IPS DF 6.9 (cell line): ENCODE measurements around the gene KRT10.

Experiments
- DNase-seq: peaks from one replicate; pipeline ENCODE4 v3.0.0-alpha.2; 2013; ENCODE audit warnings: low read depth, low spot score
- H3K27ac ChIP-seq: one replicate; pipeline ENCODE4 v1.5.1; 2013; ENCODE audit warnings: low read length, control low read depth
- H3K27me3 ChIP-seq: 2 replicates; pipeline ENCODE4 v1.6.1; 2013; ENCODE audit warnings: mild to moderate bottlenecking, low read length; ENCODE audit not compliant: control insufficient read depth, insufficient read depth
- H3K36me3 ChIP-seq: 2 replicates; pipeline ENCODE4 v1.6.1; 2013; ENCODE audit warnings: low read length; ENCODE audit not compliant: control insufficient read depth, insufficient read depth
- H3K4me1 ChIP-seq: 2 replicates; pipeline ENCODE4 v1.6.1; 2013; ENCODE audit warnings: low read length; ENCODE audit not compliant: control insufficient read depth, insufficient read depth
- H3K4me3 ChIP-seq: 2 replicates; pipeline ENCODE4 v1.5.1; 2013; ENCODE audit warnings: mild to moderate bottlenecking, low read length
- H3K9me3 ChIP-seq: 2 replicates; pipeline ENCODE4 v1.6.1; 2013; ENCODE audit warnings: low read length, inconsistent platforms; ENCODE audit not compliant: control insufficient read depth, insufficient read depth
- WGBS: extraction: QIAGEN DNeasy Blood & Tissue Kit; methylation state at CpG from one replicate; pipeline ENCODE4 v1.1.7; 2013; ENCODE audit warnings: mixed read lengths, missing lambda C conversion rate; ENCODE audit not compliant: insufficient read length, insufficient coverage; 5-methylcytosine and 5-hydroxymethylcytosine counted together

The KRT10 gene

DNA sequence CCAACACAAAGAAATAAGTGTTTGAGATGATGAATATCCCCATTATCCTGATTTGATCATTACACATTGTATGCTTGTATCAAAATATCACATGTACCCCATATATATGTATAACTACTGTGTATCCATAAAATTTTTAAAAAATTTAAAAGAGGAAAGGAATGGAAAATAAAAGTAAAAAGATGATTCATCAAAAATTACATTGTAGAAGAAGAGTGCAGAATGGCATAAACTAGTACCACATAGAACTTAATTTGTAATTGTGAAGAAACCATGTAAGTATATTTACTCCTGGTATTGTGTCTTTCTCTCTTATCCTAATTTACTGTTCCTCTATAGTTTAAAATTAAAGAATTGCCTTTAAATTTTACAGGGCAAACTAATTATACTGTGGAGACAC, 11.5 kb upstream of the KRT10 start:
- no peak for DNase-seq
- Histone ChIP-seq H3K4me3 (no peak overlapping the region), H3K27ac (no peak overlapping the region), H3K36me3 (no peaks in the 10 kb centered on the region), H3K27me3 (no peaks in the 10 kb centered on the region), H3K4me1 (no peaks in the 10 kb centered on the region), H3K9me3 (no peaks in the 10 kb centered on the region)

DNA sequence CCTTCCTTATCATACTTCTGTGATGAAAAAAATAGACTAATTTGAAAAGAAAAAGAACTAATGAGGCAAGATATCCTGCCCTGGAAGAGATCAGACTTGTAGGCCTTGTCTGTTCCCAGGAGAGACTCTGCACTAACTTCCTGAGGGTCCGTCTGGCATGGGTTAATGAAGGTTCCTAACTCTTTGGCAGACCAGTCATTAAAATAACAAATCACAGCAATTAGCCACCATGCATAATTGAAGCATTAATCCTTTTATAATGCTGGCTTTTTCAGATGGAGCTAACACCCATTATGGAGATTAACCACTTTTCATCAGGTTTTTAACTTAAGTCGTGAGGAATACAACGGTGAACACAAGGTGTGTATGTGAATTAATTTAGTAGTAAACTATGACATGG, 10.4 kb upstream of the KRT10 start:
- no peaks in the 10 kb centered on the region for H3K27me3 ChIP-seq
- H3K36me3 ChIP-seq, result no peaks in the 10 kb centered on the region
- no peak for DNase-seq
- no peak overlapping the region for H3K27ac ChIP-seq
- H3K4me1 ChIP-seq, result no peaks in the 10 kb centered on the region
- H3K9me3 ChIP-seq, result no peaks in the 10 kb centered on the region
- H3K4me3 ChIP-seq, result no peak overlapping the region
- whole genome bisulfite sequencing, result no CpG with 5 or more reads among the region's 3 CpGs

DNA sequence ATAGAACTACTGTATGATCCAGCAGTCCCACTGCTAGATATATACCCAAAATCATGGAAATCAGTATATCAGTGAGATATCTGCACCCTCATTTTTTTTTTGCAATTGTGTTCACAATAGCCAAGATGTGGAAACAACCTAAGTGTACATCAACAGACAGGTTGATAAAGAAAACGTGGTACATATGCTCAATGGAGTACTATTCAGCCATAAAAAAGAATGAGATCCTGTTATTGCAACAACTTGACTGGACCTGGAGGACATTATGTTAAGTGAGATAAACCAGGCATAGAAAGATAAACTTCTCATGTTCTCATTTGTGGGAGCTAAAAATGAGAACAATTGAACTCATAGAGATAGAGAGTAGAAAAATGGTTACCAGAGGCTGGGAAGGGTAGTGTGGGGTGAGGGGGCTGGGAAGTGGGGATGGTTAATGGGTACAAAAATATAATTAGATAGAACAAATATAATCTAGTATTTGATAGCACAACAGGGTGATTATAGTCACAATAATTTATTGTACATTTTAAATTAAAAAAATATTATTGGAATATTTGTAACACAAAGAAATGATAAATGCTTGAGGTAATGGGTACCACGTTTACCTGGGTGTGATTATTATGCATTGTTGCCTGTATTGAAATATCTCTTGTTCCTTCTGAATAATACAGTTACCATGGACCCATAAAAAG, 7.8 kb upstream of the KRT10 start:
- no peak overlapping the region for H3K27ac ChIP-seq
- WGBS, result no CpG with 5 or more reads among the region's 2 CpGs
- H3K27me3 ChIP-seq, result no peaks in the 10 kb centered on the region

DNA sequence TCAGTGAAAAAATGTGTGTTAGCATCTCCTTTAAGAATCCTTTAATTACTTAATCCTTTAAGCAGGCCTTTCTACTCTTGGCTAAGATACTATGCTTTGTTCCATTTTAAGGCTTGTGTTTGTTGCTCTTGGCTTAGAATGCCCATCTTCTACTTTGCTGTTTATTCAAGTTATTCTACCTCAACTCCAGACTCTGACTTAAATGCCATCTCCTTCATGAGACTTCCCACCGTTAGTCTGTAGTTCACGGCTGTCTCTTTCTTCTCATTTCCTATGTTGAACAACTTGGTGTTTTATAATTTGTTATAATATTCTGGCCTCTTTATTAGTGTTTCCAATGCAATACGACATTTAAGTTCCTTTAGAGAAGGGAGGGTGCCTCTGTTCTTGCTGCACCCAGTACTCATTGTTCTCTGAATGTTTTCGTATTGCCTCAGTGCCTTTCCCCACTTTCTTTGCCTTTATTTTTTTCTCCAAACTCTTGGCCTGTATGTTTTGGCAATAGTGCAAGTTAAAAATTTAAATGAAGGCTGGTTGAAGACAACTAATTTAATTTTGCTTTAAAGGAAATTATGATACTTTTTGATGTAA, 6.1 kb upstream of the KRT10 start:
- Histone ChIP-seq H3K4me3 (no peak overlapping the region), H3K9me3 (no peaks in the 10 kb centered on the region), H3K27ac (no peak overlapping the region), H3K27me3 (no peaks in the 10 kb centered on the region), H3K4me1 (no peaks in the 10 kb centered on the region), H3K36me3 (no peaks in the 10 kb centered on the region)
- WGBS, result no CpG with 5 or more reads among the region's 4 CpGs
- no peak for DNase-seq

More for the DNA sequence above, 7.8 kb upstream of the KRT10 start:
- Histone ChIP-seq H3K36me3 (no peaks in the 10 kb centered on the region), H3K9me3 (no peaks in the 10 kb centered on the region), H3K4me3 (no peak overlapping the region), H3K4me1 (no peaks in the 10 kb centered on the region)
- no peak for DNase-seq

DNA sequence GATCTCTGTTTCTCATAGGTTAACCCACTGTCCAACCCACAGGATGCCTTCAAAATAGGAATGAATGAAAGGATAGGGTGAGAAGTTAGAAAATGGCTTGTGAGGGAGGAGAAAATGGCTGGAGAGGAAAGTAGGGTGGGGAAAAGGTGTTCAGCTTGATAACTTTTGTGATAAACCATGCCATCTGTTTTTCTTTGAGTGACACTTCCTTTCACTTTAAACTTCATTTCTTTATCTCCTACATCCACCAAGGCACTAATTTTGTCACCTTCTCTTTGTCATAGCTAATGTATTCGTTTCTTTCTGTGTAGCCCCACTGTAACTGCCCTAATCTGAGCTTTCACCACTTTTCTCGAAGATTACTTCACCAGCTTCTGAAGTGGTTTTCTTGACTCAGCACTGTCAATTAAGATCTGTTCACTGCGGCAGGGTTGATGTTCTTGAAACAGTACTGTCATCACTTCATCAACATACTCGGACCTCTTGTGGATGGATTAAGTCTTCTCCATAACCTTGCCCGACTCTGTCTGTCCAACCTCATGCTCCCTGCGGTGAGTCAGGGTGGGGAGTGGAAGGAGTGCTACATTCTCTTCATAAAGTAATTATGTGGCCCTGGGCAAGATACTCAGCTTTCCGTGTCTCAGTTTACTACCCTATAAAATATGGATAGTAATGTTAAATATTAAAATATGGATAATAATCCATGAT, 5.5 kb upstream of the KRT10 start:
- no peak overlapping the region for H3K27ac ChIP-seq
- WGBS, result no CpG with 5 or more reads among the region's 7 CpGs
- no peaks in the 10 kb centered on the region for H3K4me1 ChIP-seq

DNA sequence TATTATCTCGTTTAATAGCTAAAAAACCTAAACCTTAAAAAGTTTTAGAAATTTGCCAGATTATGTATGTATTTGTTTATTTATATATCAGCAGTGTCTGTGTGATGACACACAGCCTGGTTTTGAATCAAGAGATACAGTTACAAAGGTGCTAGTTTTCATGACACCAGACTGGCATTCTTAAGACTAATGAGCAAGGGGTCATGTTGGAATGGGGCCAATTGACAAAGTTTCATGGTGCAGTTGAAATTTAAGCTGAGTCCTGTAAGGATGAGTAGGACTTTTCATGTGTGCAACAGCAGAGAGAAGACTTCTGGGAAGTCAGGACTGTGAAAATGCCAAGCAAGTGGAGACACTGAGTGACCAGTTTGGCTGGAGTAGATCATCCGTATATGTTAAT, 3.2 kb upstream of the KRT10 start:
- no CpG with 5 or more reads among the region's 2 CpGs for WGBS
- no peak overlapping the region for H3K27ac ChIP-seq
- DNase-seq, result no peak
- no peaks in the 10 kb centered on the region for H3K4me1 ChIP-seq
- H3K9me3 ChIP-seq, result no peaks in the 10 kb centered on the region
- H3K4me3 ChIP-seq, result no peak overlapping the region
- H3K36me3 ChIP-seq, result no peaks in the 10 kb centered on the region
- no peaks in the 10 kb centered on the region for H3K27me3 ChIP-seq

More for the DNA sequence above, 5.5 kb upstream of the KRT10 start:
- H3K36me3 ChIP-seq, result no peaks in the 10 kb centered on the region
- H3K9me3 ChIP-seq, result no peaks in the 10 kb centered on the region
- H3K4me3 ChIP-seq, result no peak overlapping the region
- DNase-seq, result no peak
- H3K27me3 ChIP-seq, result no peaks in the 10 kb centered on the region

DNA sequence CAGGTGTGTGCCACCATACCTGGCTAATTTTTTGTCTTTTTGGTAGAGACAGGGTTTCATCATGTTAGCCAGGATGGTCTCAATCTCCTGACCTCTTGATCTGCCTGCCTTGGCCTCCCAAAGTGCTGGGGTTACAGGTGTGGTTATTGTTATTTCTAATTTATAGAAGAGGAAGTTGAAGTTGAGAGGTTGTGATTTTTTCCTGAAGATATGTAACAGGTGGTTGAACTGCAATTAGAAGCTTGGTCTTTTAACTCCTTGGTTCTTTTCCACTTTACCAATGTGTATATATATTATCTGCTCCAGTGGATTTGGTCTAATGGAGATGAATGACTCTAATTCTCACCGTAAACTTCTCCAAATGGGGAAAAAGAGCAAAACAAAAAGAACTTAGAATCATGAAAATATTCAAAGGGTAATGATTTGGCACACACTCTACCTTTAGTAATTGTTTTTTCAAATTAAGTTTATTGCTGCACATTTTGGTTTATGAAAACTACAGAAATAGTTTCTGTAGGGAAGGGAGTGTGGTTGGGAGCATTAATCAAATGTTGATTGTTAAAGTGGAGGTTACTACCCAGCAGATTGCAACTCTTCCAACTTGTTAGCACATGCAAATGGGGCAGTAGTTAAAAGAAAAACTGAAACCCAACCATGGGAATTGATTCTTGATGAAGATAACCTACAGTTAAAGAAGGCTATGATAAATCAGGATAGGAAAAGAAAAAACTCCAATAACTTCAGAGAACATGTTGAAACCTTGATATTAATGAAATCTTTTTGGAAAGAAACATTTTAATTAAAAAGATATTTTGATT, 1.8 kb upstream of the KRT10 start:
- Histone ChIP-seq H3K27me3 (no peaks in the 10 kb centered on the region), H3K36me3 (no peaks in the 10 kb centered on the region), H3K27ac (no peak overlapping the region), H3K9me3 (no peaks in the 10 kb centered on the region), H3K4me3 (no peak overlapping the region), H3K4me1 (no peaks in the 10 kb centered on the region)
- DNase-seq, result no peak
- WGBS, result no CpG with 5 or more reads among the region's 1 CpG

DNA sequence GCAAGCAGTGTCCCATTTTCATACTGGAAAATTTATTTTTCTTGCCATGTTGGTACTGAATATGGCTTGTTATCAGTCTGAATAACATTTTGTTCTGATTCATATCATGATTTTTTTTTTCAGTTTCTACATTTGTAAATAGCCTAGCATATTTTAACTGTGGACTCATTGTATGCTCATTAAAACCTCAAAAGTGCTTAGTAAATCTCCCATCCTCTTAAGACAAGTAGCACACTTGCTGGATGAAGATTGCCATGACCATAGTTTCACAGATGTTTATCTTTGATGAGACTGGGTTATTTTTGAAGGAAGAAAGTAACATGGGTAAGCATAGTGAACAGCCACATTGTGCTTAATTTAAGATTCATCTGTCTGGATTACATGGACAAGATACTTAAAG, 878 bp downstream of the KRT10 start:
- no peaks in the 10 kb centered on the region for H3K36me3 ChIP-seq
- no peaks in the 10 kb centered on the region for H3K4me1 ChIP-seq
- H3K27me3 ChIP-seq, result no peaks in the 10 kb centered on the region
- H3K4me3 ChIP-seq, result no peak overlapping the region
- DNase-seq, result no peak
- no peaks in the 10 kb centered on the region for H3K9me3 ChIP-seq
- H3K27ac ChIP-seq, result no peak overlapping the region

DNA sequence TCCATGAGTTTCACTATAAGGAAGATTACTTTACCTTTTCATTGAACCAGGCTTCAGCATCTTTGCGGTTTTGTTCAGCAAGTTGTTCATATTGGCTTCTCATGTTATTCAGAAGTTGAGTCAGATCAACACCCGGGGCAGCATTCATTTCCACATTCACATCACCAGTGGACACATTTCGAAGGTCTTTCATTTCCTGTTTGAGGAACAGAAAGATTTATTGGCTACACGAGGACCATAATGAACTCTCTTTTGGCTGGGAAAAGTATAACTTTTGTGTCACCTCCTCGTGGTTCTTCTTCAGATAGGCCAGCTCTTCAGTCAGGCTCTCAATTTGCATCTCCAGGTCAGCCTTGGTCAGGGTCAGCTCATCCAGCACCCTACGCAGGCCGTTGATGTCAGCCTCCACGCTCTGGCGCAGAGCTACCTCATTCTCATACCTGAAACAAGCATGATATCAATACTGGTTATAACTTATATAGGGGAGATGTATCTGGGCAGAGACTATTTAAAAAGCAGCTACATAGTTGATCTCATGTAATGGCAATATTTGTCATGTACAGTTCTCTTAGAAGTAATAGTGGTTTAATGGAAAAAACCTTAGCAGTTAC, 2.1 kb downstream of the KRT10 start:
- Histone ChIP-seq H3K27me3 (no peaks in the 10 kb centered on the region), H3K36me3 (no peaks in the 10 kb centered on the region), H3K27ac (no peak overlapping the region), H3K4me3 (no peak overlapping the region), H3K9me3 (no peaks in the 10 kb centered on the region), H3K4me1 (no peaks in the 10 kb centered on the region)
- no peak for DNase-seq
- WGBS, result no CpG with 5 or more reads among the region's 9 CpGs

DNA sequence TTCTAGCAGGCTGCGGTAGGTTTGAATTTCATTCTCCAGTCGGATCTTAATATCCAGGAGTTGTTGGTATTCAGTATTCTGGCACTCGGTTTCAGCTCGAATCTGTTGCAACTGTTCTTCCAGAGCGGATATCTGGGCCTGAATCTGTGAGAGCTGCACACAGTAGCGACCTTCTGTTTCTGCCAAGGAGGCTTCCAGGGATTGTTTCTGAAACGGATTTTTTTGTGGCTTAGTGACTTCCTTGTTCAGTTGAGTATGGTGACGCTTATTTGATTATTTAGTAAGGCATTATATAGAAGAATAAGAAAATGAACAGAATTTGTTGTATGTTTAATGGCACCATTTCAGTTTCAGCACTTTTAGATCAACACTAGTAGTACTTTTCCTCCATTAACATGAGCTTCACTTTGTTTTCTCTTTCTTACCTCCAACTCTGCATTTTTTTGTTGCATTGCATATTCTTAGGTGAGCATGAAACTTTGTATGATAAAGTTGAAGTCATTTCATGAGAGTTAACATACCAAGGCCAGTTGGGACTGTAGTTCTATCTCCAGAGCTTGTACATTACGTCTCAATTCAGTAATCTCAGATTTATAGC, 2.8 kb downstream of the KRT10 start:
- no CpG with 5 or more reads among the region's 9 CpGs for whole genome bisulfite sequencing
- Histone ChIP-seq H3K27me3 (no peaks in the 10 kb centered on the region), H3K27ac (no peak overlapping the region), H3K4me3 (peak overlapping the region; percentile 25; the same call in 1 of the 2 replicates), H3K4me1 (no peaks in the 10 kb centered on the region), H3K9me3 (no peaks in the 10 kb centered on the region), H3K36me3 (no peaks in the 10 kb centered on the region)
- no peak for DNase-seq
